Measurements from ENCODE around the gene RGN.
"Not testable (repeated sequence)": the region's sequence is repeated elsewhere in the genome, so short reads cannot be mapped to it uniquely, and the experiment has no call there.

RGN gene

GRCh38 chrX:47078129-47079043 lies at the start of gene RGN:
Gene RGN (plus strand): TSS chrX:47078443. CDS start chrX:47081145, 2,702 bp downstream.
- no peak for DNase-seq (ENCODE audit: low read depth in 2 of 2)

- DNase-seq (ENCODE audit: low read depth in 2 of 2), result no peak
These were observed 47.9 kb upstream of the RGN start for GRCh38 chrX:47030339-47030738.

- no peak for DNase-seq (ENCODE audit: low read depth in 2 of 2)
These were observed 30.3 kb upstream of the RGN start for GRCh38 chrX:47047989-47048388.

GRCh38 chrX:47059142-47059874 lies 18.9 kb upstream of the RGN start:
- no peak for DNase-seq (ENCODE audit: low read depth in 2 of 2)

- no peak for DNase-seq (ENCODE audit: low read depth in 2 of 2)
These were observed 17.5 kb upstream of the RGN start for GRCh38 chrX:47060708-47061107.

GRCh38 chrX:47061238-47061919 lies 16.9 kb upstream of the RGN start:
- DNase-seq (ENCODE audit: low read depth in 2 of 2), result no peak

- no peak for DNase-seq (ENCODE audit: low read depth in 2 of 2)
These were observed 15.1 kb upstream of the RGN start for GRCh38 chrX:47063179-47063578.

- no peak for DNase-seq (ENCODE audit: low read depth in 2 of 2)
These were observed 10.0 kb upstream of the RGN start for GRCh38 chrX:47068214-47068613.

- no peak for DNase-seq (ENCODE audit: low read depth in 2 of 2)
These were observed 9.5 kb upstream of the RGN start for GRCh38 chrX:47068720-47069119.

- no peak for DNase-seq (ENCODE audit: low read depth in 2 of 2)
These were observed 2.1 kb downstream of the RGN start for GRCh38 chrX:47080215-47080914.

- no peak for DNase-seq (ENCODE audit: low read depth in 2 of 2)
These were observed 2.6 kb downstream of the RGN start for GRCh38 chrX:47080915-47081236.

- no peak for DNase-seq (ENCODE audit: low read depth in 2 of 2)
These were observed 13.0 kb downstream of the RGN start for GRCh38 chrX:47091149-47091775.

GRCh38 chrX:47093248-47093647 lies 15.0 kb downstream of the RGN start:
- no peak for DNase-seq (ENCODE audit: low read depth in 2 of 2)

- no peak for DNase-seq (ENCODE audit: low read depth in 2 of 2)
These were observed 15.6 kb downstream of the RGN start for GRCh38 chrX:47093860-47094259.

GRCh38 chrX:47097018-47097417 lies 18.8 kb downstream of the RGN start:
- DNase-seq (ENCODE audit: low read depth in 2 of 2), result no peak

- DNase-seq (ENCODE audit: low read depth in 2 of 2), result no peak
These were observed 20.3 kb downstream of the RGN start for GRCh38 chrX:47098338-47099094.

- no peak for DNase-seq (ENCODE audit: low read depth in 2 of 2)
These were observed 23.0 kb downstream of the RGN start for GRCh38 chrX:47101206-47101605.

- not testable (repeated sequence) for DNase-seq (ENCODE audit: low read depth in 2 of 2)
These were observed 32.8 kb downstream of the RGN start for GRCh38 chrX:47110936-47111615.

GRCh38 chrX:47112316-47112954 lies 34.2 kb downstream of the RGN start:
- no peak for DNase-seq (ENCODE audit: low read depth in 2 of 2)

Data from stimulated activated CD4-positive, alpha-beta T cell treated with anti-CD3 and anti-CD28 coated beads, Interleukin-4, amount 100 ng/mL, for 48 hours (primary cell).